ENCODE data around the gene AGMAT. TPM values are rescaled to one million over a fixed set of nuclear protein-coding genes. Genes with fewer than 3 reads are reported as not detected.

AGMAT gene
- total and polyA plus RNA-seq, 9 of the 15 experiments (the other 6 are each of a cell fraction or from before 2014, with no cell fraction given): not detected

- TF ChIP-seq HIVEP1 (CRISPR knock-in tag; IDR thresholded peaks at IDR 0.05): no peak
- no peak for TF ChIP-seq THRAP3 (IDR thresholded peaks at IDR 0.05; ENCODE audit: borderline replicate concordance)
- no peak for TF ChIP-seq TAF9B (IDR thresholded peaks at IDR 0.05; ENCODE audit: partially characterized antibody)
- peak; percentile 90 for TF ChIP-seq KLF13 (tag; IDR thresholded peaks at IDR 0.05; ENCODE audit: borderline replicate concordance, low read depth)
- TF ChIP-seq ZFP36 (IDR thresholded peaks at IDR 0.05; ENCODE audit: low read depth, low read length, partially characterized antibody): no peak
- TF ChIP-seq OTX1 (CRISPR knock-in tag; IDR thresholded peaks at IDR 0.05): no peak
- TF ChIP-seq POLR2G (IDR thresholded peaks at IDR 0.05; ENCODE audit: low read depth, low read length): peak; percentile 97
- peak; percentile 57 to 98 for TF ChIP-seq MAZ (CRISPR knock-in tag; conservative IDR thresholded peaks at IDR 0.05 in 1 of 2, IDR thresholded peaks at IDR 0.05 in 1 of 2)
- TF ChIP-seq SMARCB1 (IDR thresholded peaks at IDR 0.05; ENCODE audit: insufficient read length, low read depth): no peak
- TF ChIP-seq NKRF (IDR thresholded peaks at IDR 0.05; ENCODE audit: borderline replicate concordance): peak; percentile 80; the same call in 1 of the 2 replicates
- TF ChIP-seq ZBTB34 (CRISPR knock-in tag; IDR thresholded peaks at IDR 0.05): no peak
- peak; percentile 46; the same call in 1 of the 2 replicates for TF ChIP-seq ZNF316 (IDR thresholded peaks at IDR 0.05)
- no peak for TF ChIP-seq REST (IDR thresholded peaks at IDR 0.05; ENCODE audit: borderline replicate concordance)
- TF ChIP-seq REST (CRISPR knock-in tag; IDR thresholded peaks at IDR 0.05; ENCODE audit: low read depth): peak; percentile 71; the same call in 1 of the 2 replicates
- no peak for TF ChIP-seq SMAD2 (IDR thresholded peaks at IDR 0.05; ENCODE audit: low read depth, low read length)
Measured at GRCh38 chr1:15617173-15618076, 32.6 kb upstream of the AGMAT start, which contains the start of gene DDI2 (continued).

Measured in K562 (cell line).